RWPE1 (cell line): Measurements from ENCODE around the gene BBIP1.

Source experiments
- CTCF ChIA-PET: fragments of 350-600 bp; sonication (Branson Sonifier 250); formaldehyde crosslinking; extraction: SDS; loops from one replicate; lab custom pipeline; 2021; lab: Yijun Ruan, JAX
- POLR2A ChIA-PET: fragments of 400-600 bp; formaldehyde crosslinking; extraction: SDS; loops from one replicate; lab custom pipeline; 2020; ENCODE audit warnings: antibody characterized with exemption; ENCODE audit not compliant: low non-redundant PET; lab: Yijun Ruan, JAX
- DNase-seq: peaks from one replicate; pipeline ENCODE4 v3.0.0; 2012; ENCODE audit warnings: low spot score
- H3K27ac ChIP-seq: fragments of 450-650 bp; 2 replicates; pipeline ENCODE4 v1.5.1; 2017
- CTCF ChIP-seq: fragments of 450-650 bp; conservative IDR thresholded peaks from 2 replicates; pipeline ENCODE4 v1.5.1; 2017; ENCODE audit warnings: low read depth, mild to moderate bottlenecking

The BBIP1 gene

DNA sequence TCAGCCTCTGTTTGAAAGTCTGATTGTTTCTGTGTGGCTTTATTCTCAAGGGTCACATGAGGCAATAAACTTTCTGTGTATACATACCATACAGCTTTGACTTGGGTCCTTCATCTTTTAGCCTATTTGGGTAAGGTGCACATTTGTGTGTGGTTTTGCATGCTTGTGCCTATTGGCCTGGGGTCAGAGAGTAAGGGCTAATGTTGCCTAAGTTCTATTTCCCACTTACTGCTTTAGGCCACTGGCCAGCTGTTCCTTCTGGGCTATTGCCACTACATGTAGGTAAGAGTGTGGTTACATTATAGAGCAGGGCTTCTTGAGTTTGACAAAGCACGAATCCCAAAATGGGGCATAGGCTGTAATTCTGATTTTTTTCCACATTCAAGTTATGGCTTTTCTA is 21.8 kb downstream of the BBIP1 start:
- POLR2A ChIA-PET: interaction anchor here (0.8 kb wide), 1 partner anchor 21 kb away, joined by 4 read pairs; no protein-coding TSS in a partner anchor

GRCh38 chr10:110893559-110894179 is 25.3 kb downstream of the BBIP1 start:
- CTCF ChIA-PET: interaction anchor here (0.6 to 2.0 kb wide), 9 partner anchors 9 to 182 kb away, joined by 3 to 9 read pairs (median 4); no protein-coding TSS in a partner anchor
- POLR2A ChIA-PET: no interaction called here
- no peak overlapping the region for H3K27ac ChIP-seq
- peak; percentile 66 for TF ChIP-seq CTCF
- peak; percentile 44 for DNase-seq

More for the DNA sequence above, 21.8 kb downstream of the BBIP1 start:
- no peak overlapping the region for H3K27ac ChIP-seq
- CTCF ChIA-PET: interaction anchor here (0.6 to 1.5 kb wide), 3 partner anchors 28 to 289 kb away, joined by 3 to 8 read pairs (median 4); no protein-coding TSS in a partner anchor
- DNase-seq: no peak
- TF ChIP-seq CTCF: no peak

DNA sequence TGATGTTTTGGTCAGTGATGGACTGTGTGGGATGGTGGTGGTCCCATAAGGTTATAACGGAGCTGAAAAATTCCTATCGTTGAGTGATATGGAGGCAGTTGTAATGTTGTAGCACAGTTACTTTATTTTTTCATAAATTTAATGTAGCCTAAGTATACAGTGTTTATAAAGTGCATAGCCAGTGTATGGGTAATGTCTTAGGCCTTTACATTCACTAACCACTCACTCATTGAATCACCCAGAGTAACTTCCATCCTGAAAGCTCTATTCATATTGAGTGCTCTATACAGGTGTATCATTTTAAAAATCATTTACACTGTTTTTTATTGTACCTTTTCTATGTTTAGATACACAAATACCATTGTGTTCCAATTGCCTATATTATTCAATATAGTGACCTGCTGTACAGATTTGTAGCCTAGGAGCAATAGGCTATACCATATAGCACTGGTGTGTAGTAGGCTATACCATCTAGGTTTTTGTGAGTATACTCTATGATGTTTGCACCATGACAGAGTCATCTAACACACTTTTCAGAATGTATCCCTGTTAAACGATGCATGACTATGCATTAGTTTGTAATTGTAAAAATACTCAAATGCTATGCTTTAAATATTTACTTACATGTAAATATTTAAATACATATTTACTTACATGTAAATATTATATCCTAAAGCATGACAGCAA is 26.2 kb downstream of the BBIP1 start:
- CTCF ChIA-PET: interaction anchor here (0.6 to 2.0 kb wide), 4 partner anchors 58 to 149 kb away, joined by 3 to 9 read pairs (median 4); no protein-coding TSS in a partner anchor
- POLR2A ChIA-PET: no interaction called here
- no peak for TF ChIP-seq CTCF
- H3K27ac ChIP-seq: no peak overlapping the region
- DNase-seq: no peak

- no peak overlapping the region for H3K27ac ChIP-seq
- DNase-seq: no peak
- ChIA-PET POLR2A (no interaction called here), CTCF (interaction anchor here (0.5 to 0.6 kb wide), 2 partner anchors 14 to 81 kb away, joined by 3 read pairs; no protein-coding TSS in a partner anchor)
- TF ChIP-seq CTCF: no peak
Observed at GRCh38 chr10:110887560-110887959, 31.4 kb downstream of the BBIP1 start.

DNA sequence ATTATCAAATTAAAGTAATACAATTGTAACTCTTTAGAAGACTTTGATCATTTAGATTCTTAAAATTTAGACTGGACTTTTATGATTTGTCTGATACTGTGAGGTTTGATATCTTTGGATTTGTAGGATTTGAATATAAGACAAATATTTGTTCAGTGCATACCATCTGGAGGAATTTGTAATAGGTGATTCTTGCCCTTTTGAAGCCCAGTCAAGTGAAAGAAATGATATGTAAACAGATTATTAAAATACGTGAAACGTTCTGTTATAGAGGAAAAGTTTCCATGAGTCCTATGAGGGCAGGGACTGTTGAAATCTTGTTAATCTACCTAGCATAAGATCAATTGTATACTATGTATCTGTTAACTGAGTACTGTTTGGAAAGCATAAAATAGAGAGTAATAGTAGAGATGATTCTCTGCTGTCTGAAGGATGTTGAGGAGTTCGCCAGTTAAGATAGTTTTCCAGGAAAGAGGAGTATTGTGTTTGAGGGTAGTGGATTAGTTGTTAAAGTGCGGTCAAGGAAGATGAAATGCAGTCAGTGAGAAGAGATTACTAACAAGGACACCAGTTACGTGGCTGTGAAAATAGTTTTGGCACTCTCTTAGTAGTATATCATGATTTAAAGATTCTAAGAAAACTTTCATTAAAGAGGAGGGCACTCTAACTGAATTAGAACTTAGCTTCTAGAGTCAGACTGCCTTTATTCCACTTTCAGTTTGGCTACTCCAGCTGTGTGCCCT is 32.9 kb downstream of the BBIP1 start:
- ChIA-PET CTCF (interaction anchor here (0.7 kb wide), 1 partner anchor 112 kb away, joined by 3 read pairs; no protein-coding TSS in a partner anchor), POLR2A (no interaction called here)
- DNase-seq: no peak
- no peak overlapping the region for H3K27ac ChIP-seq
- TF ChIP-seq CTCF: no peak

DNA sequence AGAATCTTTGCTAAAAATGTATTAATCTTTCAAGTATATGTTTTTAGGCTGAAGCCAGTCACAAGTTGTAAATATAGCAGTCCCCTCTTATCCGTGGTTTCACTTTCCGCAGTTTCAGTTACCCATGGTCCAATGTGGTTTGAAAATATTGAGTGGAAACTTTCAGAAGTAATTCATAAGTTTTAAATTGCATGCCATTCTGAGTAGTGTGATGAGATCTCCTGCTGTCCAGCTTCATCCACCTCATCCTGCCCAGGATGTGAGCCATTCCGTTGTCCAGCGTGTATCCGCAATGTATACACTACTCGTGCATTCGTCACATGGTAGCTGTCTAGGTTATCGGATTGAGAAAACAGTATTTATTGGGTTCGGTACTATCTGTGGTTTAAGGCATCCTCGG is 35.1 kb downstream of the BBIP1 start:
- no peak overlapping the region for H3K27ac ChIP-seq
- CTCF ChIA-PET: interaction anchor here (1.3 kb wide), 1 partner anchor 10 kb away, joined by 3 read pairs; no protein-coding TSS in a partner anchor
- POLR2A ChIA-PET: no interaction called here
- TF ChIP-seq CTCF: no peak
- DNase-seq: no peak
